Measurements from ENCODE around the gene ACSBG1. TPM values are rescaled to one million over a fixed set of nuclear protein-coding genes. Genes with fewer than 3 reads are reported as not detected.
A peak's percentile ranks its signal among the peaks of the same experiment; 100 is the strongest.

ACSBG1 gene
- total RNA-seq, 1 experiment from 2014 or later = 1.2 TPM

DNA sequence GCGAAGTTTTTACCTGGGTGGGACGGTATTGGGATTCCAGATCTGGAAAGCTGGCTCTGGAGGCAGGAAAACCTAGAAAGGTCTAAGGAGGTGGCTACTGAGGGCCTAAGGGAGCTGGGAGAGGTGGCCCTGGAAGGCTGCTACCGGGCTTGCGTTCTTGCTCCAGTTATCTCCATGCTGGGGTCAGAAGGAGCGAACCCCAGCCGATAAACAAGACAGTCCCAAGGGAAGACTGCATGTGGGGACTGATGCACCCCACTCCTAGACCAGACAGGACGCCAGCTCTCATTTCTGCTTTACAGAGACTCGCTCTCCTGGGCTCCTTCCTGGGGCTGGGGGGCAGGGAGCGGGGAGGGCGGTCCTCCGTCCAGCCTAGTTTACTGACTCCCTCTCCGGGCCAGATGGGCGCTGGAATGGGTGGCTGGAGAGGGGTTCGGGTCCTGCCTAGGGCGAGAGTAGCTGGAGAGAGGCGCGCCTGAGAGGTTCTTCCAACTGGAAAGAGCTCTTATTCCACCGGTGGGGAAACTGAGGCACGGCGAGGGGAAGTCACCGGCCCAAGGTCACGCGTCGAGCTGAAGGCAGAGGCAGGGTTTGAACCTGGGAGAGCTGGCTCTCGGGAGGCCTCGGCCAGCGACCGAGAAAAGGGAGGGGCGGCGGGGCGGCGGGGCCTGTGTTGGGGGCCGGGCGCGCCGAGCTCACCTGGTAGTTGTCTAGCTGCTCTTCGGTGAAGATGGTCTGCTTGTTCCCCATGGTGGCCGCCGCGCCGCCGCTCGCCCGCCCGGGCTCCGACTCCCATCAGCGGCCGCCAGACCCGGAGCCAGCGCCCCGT lies 103.7 kb downstream of the ACSBG1 start:
- Histone ChIP-seq H3K9me3 (ENCODE audit: insufficient read depth, low read depth) (no peaks in the 10 kb centered on the region), H3K27ac (no peak overlapping the region), H3K9me2 (ENCODE audit: insufficient read depth) (no peaks in the 10 kb centered on the region), H2AFZ (no peak overlapping the region), H3K79me2 (ENCODE audit: low read depth) (no peaks in the 10 kb centered on the region), H3K4me1 (replicated peaks; ENCODE audit: insufficient read depth) (peaks cover 36% of the 10 kb centered on the region), H4K20me1 (ENCODE audit: insufficient read depth) (no peaks in the 10 kb centered on the region), H3K27me3 (ENCODE audit: insufficient read depth, low read depth) (no peaks in the 10 kb centered on the region), H3K4me2 (no peak overlapping the region; the same call in 1 of the 2 replicates), H3K36me3 (ENCODE audit: low read depth) (no peaks in the 10 kb centered on the region), H3K4me3 (no peak overlapping the region), H3F3A (ENCODE audit: insufficient read depth, low read depth) (peaks cover 18% of the 10 kb centered on the region)
- ChIA-PET POLR2A (ENCODE audit: unreplicated experiment) (interaction anchor here (0.6 kb wide), 1 partner anchor 626 kb away, joined by 7 read pairs; no protein-coding TSS in a partner anchor), CTCF (interaction anchor here (0.7 to 1.0 kb wide), 5 partner anchors 9 to 46 kb away, joined by 3 to 17 read pairs (median 4); no protein-coding TSS in a partner anchor)
- TF ChIP-seq EZH2 (IDR thresholded peaks at IDR 0.05; ENCODE audit: low read depth) = no peak
- TF ChIP-seq, protein P1, sequence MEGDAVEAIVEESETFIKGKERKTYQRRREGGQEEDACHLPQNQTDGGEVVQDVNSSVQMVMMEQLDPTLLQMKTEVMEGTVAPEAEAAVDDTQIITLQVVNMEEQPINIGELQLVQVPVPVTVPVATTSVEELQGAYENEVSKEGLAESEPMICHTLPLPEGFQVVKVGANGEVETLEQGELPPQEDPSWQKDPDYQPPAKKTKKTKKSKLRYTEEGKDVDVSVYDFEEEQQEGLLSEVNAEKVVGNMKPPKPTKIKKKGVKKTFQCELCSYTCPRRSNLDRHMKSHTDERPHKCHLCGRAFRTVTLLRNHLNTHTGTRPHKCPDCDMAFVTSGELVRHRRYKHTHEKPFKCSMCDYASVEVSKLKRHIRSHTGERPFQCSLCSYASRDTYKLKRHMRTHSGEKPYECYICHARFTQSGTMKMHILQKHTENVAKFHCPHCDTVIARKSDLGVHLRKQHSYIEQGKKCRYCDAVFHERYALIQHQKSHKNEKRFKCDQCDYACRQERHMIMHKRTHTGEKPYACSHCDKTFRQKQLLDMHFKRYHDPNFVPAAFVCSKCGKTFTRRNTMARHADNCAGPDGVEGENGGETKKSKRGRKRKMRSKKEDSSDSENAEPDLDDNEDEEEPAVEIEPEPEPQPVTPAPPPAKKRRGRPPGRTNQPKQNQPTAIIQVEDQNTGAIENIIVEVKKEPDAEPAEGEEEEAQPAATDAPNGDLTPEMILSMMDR (conservative IDR thresholded peaks at IDR 0.05) = no peak
- TSS peak; percentile 19 for BruUV-seq (replicated peaks)
- no peak for DNase-seq
- intact Hi-C loops (cut with micrococcal nuclease; ENCODE audit: unreplicated experiment) = loop anchor here (1.0 to 5.0 kb wide), 3 partner anchors 47 to 111 kb away; no protein-coding TSS in a partner anchor

GRCh38 chr15:78129751-78130287 lies 104.5 kb downstream of the ACSBG1 start:
- Histone ChIP-seq H3K27me3 (ENCODE audit: insufficient read depth, low read depth) (no peaks in the 10 kb centered on the region), H3K4me1 (replicated peaks; ENCODE audit: insufficient read depth) (peaks cover 36% of the 10 kb centered on the region), H3F3A (ENCODE audit: insufficient read depth, low read depth) (peaks cover 18% of the 10 kb centered on the region), H3K9me2 (ENCODE audit: insufficient read depth) (no peaks in the 10 kb centered on the region), H3K36me3 (ENCODE audit: low read depth) (no peaks in the 10 kb centered on the region), H3K4me2 (no peak overlapping the region), H3K9me3 (ENCODE audit: insufficient read depth, low read depth) (no peaks in the 10 kb centered on the region), H4K20me1 (ENCODE audit: insufficient read depth) (no peaks in the 10 kb centered on the region), H3K27ac (no peak overlapping the region), H3K4me3 (no peak overlapping the region), H2AFZ (no peak overlapping the region), H3K79me2 (ENCODE audit: low read depth) (no peaks in the 10 kb centered on the region)
- intact Hi-C loops (cut with micrococcal nuclease; ENCODE audit: unreplicated experiment) = loop anchor here (5.0 kb wide), 2 partner anchors 47 to 67 kb away; no protein-coding TSS in a partner anchor
- TF ChIP-seq EZH2 (IDR thresholded peaks at IDR 0.05; ENCODE audit: low read depth) = no peak
- TF ChIP-seq, protein P1 (conservative IDR thresholded peaks at IDR 0.05) = no peak
- DNase-seq = no peak
- ChIA-PET POLR2A (ENCODE audit: unreplicated experiment) (interaction anchor here (0.6 kb wide), 1 partner anchor 9 kb away, joined by 3 read pairs; no protein-coding TSS in a partner anchor), CTCF (interaction anchor here (1.0 kb wide), 1 partner anchor 16 kb away, joined by 4 read pairs; no protein-coding TSS in a partner anchor)
- no TSS peak for BruUV-seq (replicated peaks)

- intact Hi-C loops (cut with micrococcal nuclease; ENCODE audit: unreplicated experiment) = no loop called here
- no peaks in the 10 kb centered on the region for H3K79me2 ChIP-seq (ENCODE audit: low read depth)
- H3K27ac ChIP-seq = no peak overlapping the region
- CTCF ChIA-PET = interaction anchor here (0.6 kb wide), 1 partner anchor 67 kb away, joined by 6 read pairs; no protein-coding TSS in a partner anchor
- POLR2A ChIA-PET (ENCODE audit: unreplicated experiment) = no interaction called here
- peak in 1 of 2 experiments; percentile 18 for DNase-seq
- no TSS peak for BruUV-seq (replicated peaks)
- peaks cover 17% of the 10 kb centered on the region for H3F3A ChIP-seq (ENCODE audit: insufficient read depth, low read depth)
- H3K27me3 ChIP-seq (ENCODE audit: insufficient read depth, low read depth) = no peaks in the 10 kb centered on the region
- peaks cover 30% of the 10 kb centered on the region for H3K4me1 ChIP-seq (replicated peaks; ENCODE audit: insufficient read depth)
- no peak overlapping the region for H2AFZ ChIP-seq
- H3K9me2 ChIP-seq (ENCODE audit: insufficient read depth) = no peaks in the 10 kb centered on the region
- H4K20me1 ChIP-seq (ENCODE audit: insufficient read depth) = no peaks in the 10 kb centered on the region
- no peak overlapping the region for H3K4me2 ChIP-seq
- no peak overlapping the region for H3K4me3 ChIP-seq
- TF ChIP-seq EZH2 (IDR thresholded peaks at IDR 0.05; ENCODE audit: low read depth) = no peak
- TF ChIP-seq, protein P1 (conservative IDR thresholded peaks at IDR 0.05) = no peak
- H3K9me3 ChIP-seq (ENCODE audit: insufficient read depth, low read depth) = no peaks in the 10 kb centered on the region
- no peaks in the 10 kb centered on the region for H3K36me3 ChIP-seq (ENCODE audit: low read depth)
These were observed 105.2 kb downstream of the ACSBG1 start for GRCh38 chr15:78129077-78129750.

All from PC-9 (cell line).